MM.1S (cell line): ENCODE results near the gene ARSK.

Experiments used
- DNase-seq: peaks from one replicate; pipeline ENCODE4 v3.0.0-alpha.2; 2015
- H2AFZ ChIP-seq: fragments of 300-600 bp; sonication (generic); 2 replicates; pipeline ENCODE4 v1.6.0; 2016; ENCODE audit warnings: antibody characterized with exemption, low read length
- H3F3A ChIP-seq: fragments of 300-600 bp; sonication (generic); 2 replicates; pipeline ENCODE4 v1.6.1; 2016; ENCODE audit warnings: mild to moderate bottlenecking, antibody characterized with exemption, low read length, moderate library complexity, mixed read lengths; ENCODE audit not compliant: insufficient read depth
- H3K27ac ChIP-seq: fragments of 300-600 bp; sonication (generic); 2 replicates; pipeline ENCODE4 v1.5.1; 2016; ENCODE audit warnings: mild to moderate bottlenecking, low read length
- H3K27me3 ChIP-seq: fragments of 300-600 bp; sonication (generic); replicated peaks from 2 replicates; pipeline ENCODE4 v1.6.0; 2016; ENCODE audit warnings: low read length; ENCODE audit not compliant: insufficient read depth
- H3K36me3 ChIP-seq: fragments of 300-600 bp; sonication (generic); replicated peaks from 2 replicates; pipeline ENCODE4 v1.6.1; 2016; ENCODE audit warnings: mild to moderate bottlenecking, low read length, mixed read lengths; ENCODE audit not compliant: insufficient read depth
- H3K4me1 ChIP-seq: fragments of 300-600 bp; sonication (generic); 2 replicates; pipeline ENCODE4 v1.6.1; 2016; ENCODE audit warnings: low read length, mixed read lengths
- H3K4me2 ChIP-seq: fragments of 300-600 bp; sonication (generic); 2 replicates; pipeline ENCODE4 v1.6.0; 2016; ENCODE audit warnings: low read depth, low read length
- H3K4me3 ChIP-seq: fragments of 300-600 bp; sonication (generic); 2 replicates; pipeline ENCODE4 v1.5.1; 2016; ENCODE audit warnings: low read length, mixed read lengths
- H3K79me2 ChIP-seq: fragments of 300-600 bp; sonication (generic); 2 replicates; pipeline ENCODE4 v1.6.1; 2016; ENCODE audit warnings: mixed run types, low read length, mixed read lengths
- H3K9ac ChIP-seq: fragments of 300-600 bp; sonication (generic); 2 replicates; pipeline ENCODE4 v1.6.1; 2016; ENCODE audit warnings: low read length, mixed read lengths
- H3K9me2 ChIP-seq: fragments of 300-600 bp; sonication (generic); replicated peaks from 2 replicates; pipeline ENCODE4 v1.6.1; 2016; ENCODE audit warnings: mild to moderate bottlenecking, low read length, mixed read lengths; ENCODE audit not compliant: insufficient read depth
- H3K9me3 ChIP-seq: fragments of 300-600 bp; sonication (generic); replicated peaks from 2 replicates; pipeline ENCODE4 v1.6.1; 2016; ENCODE audit warnings: mild to moderate bottlenecking, low read length, mixed read lengths; ENCODE audit not compliant: insufficient read depth
- H4K20me1 ChIP-seq: fragments of 300-600 bp; sonication (generic); 2 replicates; pipeline ENCODE4 v1.6.1; 2016; ENCODE audit warnings: mild to moderate bottlenecking, low read length, moderate library complexity, mixed read lengths; ENCODE audit not compliant: insufficient read depth
- EZH2 ChIP-seq: fragments of 300-600 bp; sonication (generic); optimal IDR thresholded peaks from 2 replicates; pipeline ENCODE3; 2017; ENCODE audit warnings: low read depth, mild to moderate bottlenecking, antibody characterized with exemption, low read length, mixed read lengths
- EZH2phosphoT487 ChIP-seq: fragments of 300-600 bp; sonication (generic); IDR thresholded peaks from 2 replicates; pipeline ENCODE4 v1.6.1; 2018; ENCODE audit warnings: antibody characterized with exemption, low read length
- TF ChIP-seq, protein P1 (sequence below): fragments of 300-600 bp; sonication (generic); IDR thresholded peaks from 2 replicates; pipeline ENCODE4 v1.5.1; 2016; ENCODE audit warnings: antibody characterized with exemption, low read length, mixed read lengths

ARSK gene

GRCh38 chr5:95619096-95619495, 64.2 kb downstream of the ARSK start:
- H3K4me3 ChIP-seq: no peak overlapping the region
- no peaks in the 10 kb centered on the region for H3K9me2 ChIP-seq
- no peak overlapping the region for H3K27ac ChIP-seq
- no peak overlapping the region for H3K4me2 ChIP-seq
- no peak overlapping the region for H3K9ac ChIP-seq
- no peaks in the 10 kb centered on the region for H4K20me1 ChIP-seq
- no peaks in the 10 kb centered on the region for H3K27me3 ChIP-seq
- H3K36me3 ChIP-seq: no peaks in the 10 kb centered on the region
- DNase-seq: no peak
- H3K9me3 ChIP-seq: no peaks in the 10 kb centered on the region
- no peak overlapping the region for H2AFZ ChIP-seq
- no peaks in the 10 kb centered on the region for H3F3A ChIP-seq
- H3K79me2 ChIP-seq: no peaks in the 10 kb centered on the region
- TF ChIP-seq, protein P1, sequence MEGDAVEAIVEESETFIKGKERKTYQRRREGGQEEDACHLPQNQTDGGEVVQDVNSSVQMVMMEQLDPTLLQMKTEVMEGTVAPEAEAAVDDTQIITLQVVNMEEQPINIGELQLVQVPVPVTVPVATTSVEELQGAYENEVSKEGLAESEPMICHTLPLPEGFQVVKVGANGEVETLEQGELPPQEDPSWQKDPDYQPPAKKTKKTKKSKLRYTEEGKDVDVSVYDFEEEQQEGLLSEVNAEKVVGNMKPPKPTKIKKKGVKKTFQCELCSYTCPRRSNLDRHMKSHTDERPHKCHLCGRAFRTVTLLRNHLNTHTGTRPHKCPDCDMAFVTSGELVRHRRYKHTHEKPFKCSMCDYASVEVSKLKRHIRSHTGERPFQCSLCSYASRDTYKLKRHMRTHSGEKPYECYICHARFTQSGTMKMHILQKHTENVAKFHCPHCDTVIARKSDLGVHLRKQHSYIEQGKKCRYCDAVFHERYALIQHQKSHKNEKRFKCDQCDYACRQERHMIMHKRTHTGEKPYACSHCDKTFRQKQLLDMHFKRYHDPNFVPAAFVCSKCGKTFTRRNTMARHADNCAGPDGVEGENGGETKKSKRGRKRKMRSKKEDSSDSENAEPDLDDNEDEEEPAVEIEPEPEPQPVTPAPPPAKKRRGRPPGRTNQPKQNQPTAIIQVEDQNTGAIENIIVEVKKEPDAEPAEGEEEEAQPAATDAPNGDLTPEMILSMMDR: no peak
- peaks cover 13% of the 10 kb centered on the region for H3K4me1 ChIP-seq

DNA sequence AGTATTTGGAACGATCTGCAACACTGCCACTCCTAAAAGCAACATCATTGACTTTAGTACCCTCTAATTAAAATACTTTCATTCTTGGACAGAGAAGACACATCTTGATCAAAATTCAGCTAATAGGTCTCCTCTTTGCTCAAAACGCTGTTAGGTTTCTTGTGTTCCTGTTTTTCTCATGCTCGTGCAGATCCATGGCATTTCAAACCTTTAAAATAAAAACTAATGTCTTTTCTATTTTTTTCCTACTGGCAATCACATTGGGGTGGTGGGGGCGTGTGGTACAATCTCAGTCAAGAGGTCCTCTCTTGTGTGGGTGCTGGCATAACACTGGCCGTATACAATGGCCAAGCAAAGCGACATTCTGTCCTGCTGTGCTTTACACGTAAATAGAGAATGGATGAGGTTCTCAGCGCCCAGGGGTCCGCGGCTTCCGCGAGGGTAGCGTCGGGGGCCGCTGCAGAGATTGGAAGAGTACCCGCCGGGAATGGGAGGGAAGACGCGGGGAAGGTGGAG, 64.7 kb downstream of the ARSK start:
- Histone ChIP-seq H3K36me3 (no peaks in the 10 kb centered on the region), H3K9me2 (no peaks in the 10 kb centered on the region), H3K4me3 (no peak overlapping the region), H3K4me1 (peaks cover 13% of the 10 kb centered on the region), H3K27ac (no peak overlapping the region), H2AFZ (no peak overlapping the region), H4K20me1 (no peaks in the 10 kb centered on the region), H3K9me3 (no peaks in the 10 kb centered on the region), H3K79me2 (no peaks in the 10 kb centered on the region), H3K9ac (no peak overlapping the region), H3K27me3 (no peaks in the 10 kb centered on the region), H3F3A (no peaks in the 10 kb centered on the region), H3K4me2 (no peak overlapping the region)
- TF ChIP-seq, protein P1: no peak
- no peak for TF ChIP-seq EZH2phosphoT487
- TF ChIP-seq EZH2: no peak
- no peak for DNase-seq

- Histone ChIP-seq H3F3A (no peaks in the 10 kb centered on the region), H3K27ac (no peak within 1 kb of the TSS), H2AFZ (peak within 1 kb of the TSS; percentile 71), H3K79me2 (no peaks in the 10 kb centered on the region), H3K9me2 (no peaks in the 10 kb centered on the region), H3K4me3 (peak within 1 kb of the TSS; percentile 56), H3K4me2 (peak within 1 kb of the TSS; percentile 80), H3K9ac (no peak within 1 kb of the TSS), H3K36me3 (no peaks in the 10 kb centered on the region), H4K20me1 (no peaks in the 10 kb centered on the region), H3K4me1 (peaks cover 13% of the 10 kb centered on the region), H3K9me3 (no peaks in the 10 kb centered on the region), H3K27me3 (no peaks in the 10 kb centered on the region)
- DNase-seq: peak; percentile 60
- TF ChIP-seq EZH2 (no peak), EZH2phosphoT487 (no peak)
- TF ChIP-seq, protein P1: no peak
Measured at GRCh38 chr5:95620030-95620869, 65.3 kb downstream of the ARSK start, which contains the start of gene GPR150. GPR150 (plus strand) TSS chr5:95620087; CDS start chr5:95620276, 189 bp downstream.
